HCT116 (cell line): ENCODE measurements around the gene PTRHD1. TPM values are rescaled to one million over a fixed set of nuclear protein-coding genes. Genes with fewer than 3 reads are reported as not detected.

Experiments used
- ATAC-seq: fragments of 200-7000 bp; cut with Tn5 transposase; 2 replicates; pipeline ENCODE4 v1.9.1; 2020; ENCODE audit warnings: mild to moderate bottlenecking, moderate library complexity
- BruUV-seq: library from RNA; stranded (reverse); fragments of 400-500 nt; replicated peaks from 2 replicates; lab custom pipeline; 2021; lab: Mats Ljungman, UMichigan
- CTCF ChIA-PET: fragments of 300-600 bp; sonication (Branson Sonifier 250); formaldehyde crosslinking; loops from one replicate; lab custom pipeline; 2021; ENCODE audit warnings: antibody characterized with exemption; lab: Charles Lee
- POLR2A ChIA-PET: fragments of 300-600, 350-600 bp; sonication (Branson Sonifier 250); formaldehyde crosslinking; loops from one replicate; lab custom pipeline; 2021; ENCODE audit warnings: antibody characterized with exemption; lab: Charles Lee
- RAD21 ChIA-PET, 2 experiments: fragments of 300-600 bp; sonication (Branson Sonifier 250); formaldehyde crosslinking; loops; one replicate each; lab custom pipeline; 2023; ENCODE audit warnings: low total read pairs in 2 of 2; ENCODE audit not compliant: uncharacterized antibody in 2 of 2, unreplicated experiment in 2 of 2, low non-redundant PET in 1 of 2; lab: Charles Lee
- DNase-seq: peaks from one replicate; pipeline ENCODE4 v3.0.0-alpha.2; 2010; ENCODE audit warnings: low read depth, low spot score
- H2AFZ ChIP-seq: fragments of 200-600 bp; shearing (Covaris generic), sonication (generic); 2 replicates; pipeline ENCODE4 v1.6.1; 2017; ENCODE audit warnings: low read depth, mixed run types, mixed read lengths, antibody characterized with exemption, low read length; ENCODE audit not compliant: poor library complexity, severe bottlenecking
- H3K27ac ChIP-seq: 2 replicates; pipeline ENCODE4 v1.5.1; 2012; ENCODE audit warnings: low read depth, low read length
- H3K27me3 ChIP-seq: fragments of 200-600 bp; sonication (generic); 2 replicates; pipeline ENCODE4 v1.6.1; 2016; ENCODE audit warnings: mixed run types, low read length, mixed read lengths; ENCODE audit not compliant: insufficient read depth
- H3K36me3 ChIP-seq, 2 experiments: fragments of 200-500 bp in 1 of 2; fragments of 200-600 bp in 1 of 2; sonication (Bioruptor generic) in 1 of 2; sonication (generic) in 1 of 2; 2 replicates each; pipeline versions ENCODE4 v1.5.1 to v1.6.1; 2014 to 2016; ENCODE audit warnings: low read length in 2 of 2, inconsistent platforms in 1 of 2, mixed read lengths in 1 of 2, mixed run types in 1 of 2; ENCODE audit not compliant: insufficient read depth in 2 of 2, control insufficient read depth in 1 of 2
- H3K4me1 ChIP-seq, 2 experiments: fragments of 200-600 bp in 1 of 2; sonication (generic) in 1 of 2; 2 replicates each; pipeline versions ENCODE4 v1.5.1 to v1.6.1; 2012 to 2017; ENCODE audit warnings: low read length in 2 of 2, inconsistent platforms in 1 of 2, mild to moderate bottlenecking in 1 of 2, mixed read lengths in 1 of 2, mixed run types in 1 of 2, moderate library complexity in 1 of 2; ENCODE audit not compliant: insufficient read depth in 2 of 2, control insufficient read depth in 1 of 2
- H3K4me2 ChIP-seq: fragments of 200-600 bp; sonication (generic); 2 replicates; pipeline ENCODE4 v1.6.1; 2017; ENCODE audit warnings: mixed run types, low read length, mixed read lengths
- H3K4me3 ChIP-seq, 2 experiments: fragments of 200-600 bp in 1 of 2; sonication (generic) in 1 of 2; replicated peaks in 1 of 2; 2 replicates each; pipeline ENCODE4 v1.5.1; 2011 to 2016; ENCODE audit warnings: low read length in 2 of 2, control low read depth in 1 of 2, low read depth in 1 of 2, mild to moderate bottlenecking in 1 of 2, mixed read lengths in 1 of 2, mixed run types in 1 of 2
- H3K79me2 ChIP-seq: fragments of 200-600 bp; sonication (generic); 2 replicates; pipeline ENCODE4 v1.6.1; 2017; ENCODE audit warnings: mild to moderate bottlenecking, mixed run types, low read length, moderate library complexity, mixed read lengths; ENCODE audit not compliant: insufficient read depth
- H3K9ac ChIP-seq: fragments of 200-600 bp; sonication (generic); 2 replicates; pipeline ENCODE4 v1.6.1; 2016; ENCODE audit warnings: low read length, mixed read lengths
- H3K9me2 ChIP-seq: fragments of 200-600 bp; sonication (generic), shearing (Covaris generic); 2 replicates; pipeline ENCODE4 v1.6.1; 2017; ENCODE audit warnings: mixed run types, mild to moderate bottlenecking, moderate library complexity; ENCODE audit not compliant: insufficient read depth
- H3K9me3 ChIP-seq, 2 experiments: fragments of 200-500 bp in 1 of 2; fragments of 200-600 bp in 1 of 2; sonication (Bioruptor generic) in 1 of 2; sonication (generic) in 1 of 2; 2 replicates each; pipeline ENCODE4 v1.6.1; 2014 to 2017; ENCODE audit warnings: low read length in 2 of 2, mixed read lengths in 2 of 2, inconsistent platforms in 1 of 2, low read depth in 1 of 2, mild to moderate bottlenecking in 1 of 2, mixed run types in 1 of 2, moderate library complexity in 1 of 2; ENCODE audit not compliant: control insufficient read depth in 1 of 2, insufficient read depth in 1 of 2
- H4K20me1 ChIP-seq: fragments of 200-600 bp; sonication (generic), shearing (Covaris generic); 2 replicates; pipeline ENCODE4 v1.6.1; 2017; ENCODE audit warnings: mixed run types, mild to moderate bottlenecking, moderate library complexity; ENCODE audit not compliant: insufficient read depth
- ATF3 ChIP-seq: IDR thresholded peaks from 2 replicates; pipeline ENCODE4 v1.6.1; 2012
- CBX3 ChIP-seq: IDR thresholded peaks from 2 replicates; pipeline ENCODE4 v1.6.1; 2012; ENCODE audit warnings: low read depth
- CTCF ChIP-seq, 3 experiments: fragments of 200-600 bp in 1 of 3; sonication (generic) in 1 of 3; IDR thresholded peaks in 2 of 3; conservative IDR thresholded peaks in 1 of 3; 2 replicates each; pipeline ENCODE4 v1.5.1; 2012 to 2017; ENCODE audit warnings: low read depth in 2 of 3, low read length in 2 of 3, antibody characterized with exemption in 1 of 3, borderline replicate concordance in 1 of 3, control low read depth in 1 of 3, mild to moderate bottlenecking in 1 of 3, mixed read lengths in 1 of 3, mixed run types in 1 of 3, moderate library complexity in 1 of 3; ENCODE audit not compliant: insufficient read depth in 1 of 3
- EGR1 ChIP-seq: IDR thresholded peaks from 2 replicates; pipeline ENCODE4 v1.6.1; 2012; ENCODE audit warnings: low read depth
- FOSL1 ChIP-seq: IDR thresholded peaks from 2 replicates; pipeline ENCODE4 v1.6.1; 2012; ENCODE audit warnings: low read depth
- MAX ChIP-seq: IDR thresholded peaks from 2 replicates; pipeline ENCODE4 v1.6.1; 2012
- POLR2A ChIP-seq: IDR thresholded peaks from 2 replicates; pipeline ENCODE4 v1.7.0; 2011; ENCODE audit warnings: borderline replicate concordance; ENCODE audit not compliant: insufficient read depth, insufficient read length; ENCODE audit errors: extremely low read depth
- RAD21 ChIP-seq: IDR thresholded peaks from 2 replicates; pipeline ENCODE4 v1.6.1; 2012; ENCODE audit warnings: low read depth, mild to moderate bottlenecking
- REST ChIP-seq: IDR thresholded peaks from 2 replicates; pipeline ENCODE4 v1.6.1; 2012; ENCODE audit warnings: low read depth
- SP1 ChIP-seq: IDR thresholded peaks from 2 replicates; pipeline ENCODE4 v1.6.1; 2012; ENCODE audit warnings: low read depth
- SRF ChIP-seq: IDR thresholded peaks from 2 replicates; pipeline ENCODE4 v1.6.1; 2012; ENCODE audit warnings: low read depth
- ZNF274 ChIP-seq: fragments of 200-500 bp; sonication (Bioruptor generic); IDR thresholded peaks from 2 replicates; pipeline ENCODE4 v1.6.1; 2014; ENCODE audit warnings: mild to moderate bottlenecking, low read depth, low read length, inconsistent platforms
- intact Hi-C: fragments of 100-400 bp; cut with micrococcal nuclease; formaldehyde crosslinking; loops from 2 replicates; pipeline ENCODE4 v1.10.0; 2022
- total RNA-seq: library from RNA; stranded (reverse); gene quantifications from one replicate; pipeline ENCODE4 v1.2.1, GENCODE V29; 2021; ENCODE audit not compliant: unreplicated experiment

Gene PTRHD1
- total RNA-seq, 1 experiment from 2014 or later = 24.3 TPM

GRCh38 chr2:24826773-24827145 is 33.6 kb upstream of the PTRHD1 start:
- TF ChIP-seq MAX (no peak), SRF (no peak), REST (no peak), ATF3 (no peak), SP1 (no peak), ZNF274 (no peak), CBX3 (no peak), RAD21 (no peak), CTCF (IDR thresholded peaks at IDR 0.05 in 2 of 3, conservative IDR thresholded peaks at IDR 0.05 in 1 of 3; ENCODE audit: borderline replicate concordance in 1 of 3, insufficient read depth in 1 of 3, low read depth in 2 of 3, low read length in 2 of 3) (no peak), FOSL1 (no peak), EGR1 (no peak), POLR2A (no peak)
- no peaks in the 10 kb centered on the region for H3K9me3 ChIP-seq
- no peaks in the 10 kb centered on the region for H3K27me3 ChIP-seq
- H3K4me1 ChIP-seq = no peaks in the 10 kb centered on the region
- DNase-seq = no peak
- no peaks in the 10 kb centered on the region for H3K9me2 ChIP-seq
- no peak overlapping the region for H3K4me3 ChIP-seq
- no peak overlapping the region for H2AFZ ChIP-seq
- no peak overlapping the region for H3K27ac ChIP-seq
- H3K4me2 ChIP-seq = no peak overlapping the region
- H4K20me1 ChIP-seq = no peaks in the 10 kb centered on the region
- H3K9ac ChIP-seq = no peak overlapping the region
- H3K36me3 ChIP-seq = peaks cover 0 to 21% of the 10 kb centered on the region in 2 experiments; a peak in 1 of 4 replicates
- BruUV-seq = no TSS peak
- no peak for ATAC-seq
- ChIA-PET CTCF (interaction anchor here (3.8 to 3.9 kb wide), 2 partner anchors 405 to 417 kb away, joined by 38 to 54 read pairs; no protein-coding TSS in a partner anchor), RAD21 (interaction anchor here in 1 of 2 experiments (1.6 kb wide), 1 partner anchor 404 kb away, joined by 6 read pairs; no protein-coding TSS in a partner anchor), POLR2A (no interaction called here)
- intact Hi-C loops = loop anchor here (1.0 to 5.0 kb wide), 3 partner anchors 371 to 416 kb away; no protein-coding TSS in a partner anchor
- no peaks in the 10 kb centered on the region for H3K79me2 ChIP-seq
